ENCODE measurements around the gene FRY.

FRY gene

DNA sequence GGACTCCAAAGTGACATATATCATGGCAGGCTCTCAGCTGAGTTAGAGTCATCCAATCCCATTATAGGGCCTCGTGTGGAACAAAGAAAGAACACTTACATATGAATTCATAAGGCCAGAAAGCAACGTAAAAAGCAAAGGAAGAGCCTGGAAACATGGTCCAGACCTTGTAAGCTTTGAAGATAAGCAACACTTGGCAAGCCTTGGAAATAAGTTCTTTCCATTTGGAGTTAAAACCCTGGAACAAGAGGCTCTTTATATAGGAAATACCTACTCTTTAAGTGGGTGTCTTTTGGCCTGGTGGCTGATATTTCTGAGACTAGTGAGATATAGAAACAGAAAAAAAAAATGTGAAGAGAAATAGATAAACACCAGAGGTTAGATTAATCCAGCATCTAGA is 234.2 kb downstream of the FRY start:
- no peak overlapping the region for H3K27ac ChIP-seq (ENCODE audit: low read depth, low read length)
- H3K4me1 ChIP-seq (ENCODE audit: control insufficient read depth, insufficient read depth, low read length), result peaks cover 10% of the 10 kb centered on the region
- no peak overlapping the region for H3K4me3 ChIP-seq (ENCODE audit: low read length)
- no peak overlapping the region for H3K9ac ChIP-seq (ENCODE audit: low read length)
- H3K27me3 ChIP-seq (ENCODE audit: control insufficient read depth, insufficient read depth, low read length), result no peaks in the 10 kb centered on the region
- peaks cover 8% of the 10 kb centered on the region for H3K36me3 ChIP-seq (ENCODE audit: control insufficient read depth, insufficient read depth, low read length)

DNA sequence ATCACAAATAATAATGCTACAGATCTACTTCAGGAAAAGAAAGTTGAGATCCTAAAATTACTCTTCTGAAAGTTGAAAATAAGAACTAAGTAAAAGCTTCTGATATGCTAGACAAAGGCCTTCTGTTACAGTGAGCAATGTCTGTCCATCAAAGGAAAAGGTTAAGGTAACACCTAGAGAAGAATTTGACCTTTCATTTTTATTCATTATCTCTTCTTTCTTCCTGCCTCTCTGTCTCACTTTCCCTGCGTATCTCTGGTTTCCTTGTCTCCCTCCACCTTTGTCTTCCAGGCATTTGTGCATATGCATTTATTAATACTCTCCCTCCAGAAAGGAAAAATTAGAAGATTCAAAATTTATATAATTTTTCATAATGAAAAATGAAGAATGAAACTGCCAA is 234.6 kb downstream of the FRY start:
- peaks cover 10% of the 10 kb centered on the region for H3K4me1 ChIP-seq (ENCODE audit: control insufficient read depth, insufficient read depth, low read length)
- no peaks in the 10 kb centered on the region for H3K27me3 ChIP-seq (ENCODE audit: control insufficient read depth, insufficient read depth, low read length)
- no peak overlapping the region for H3K4me3 ChIP-seq (ENCODE audit: low read length)
- H3K27ac ChIP-seq (ENCODE audit: low read depth, low read length), result no peak overlapping the region
- no peak overlapping the region for H3K9ac ChIP-seq (ENCODE audit: low read length)
- peaks cover 8% of the 10 kb centered on the region for H3K36me3 ChIP-seq (ENCODE audit: control insufficient read depth, insufficient read depth, low read length)

DNA sequence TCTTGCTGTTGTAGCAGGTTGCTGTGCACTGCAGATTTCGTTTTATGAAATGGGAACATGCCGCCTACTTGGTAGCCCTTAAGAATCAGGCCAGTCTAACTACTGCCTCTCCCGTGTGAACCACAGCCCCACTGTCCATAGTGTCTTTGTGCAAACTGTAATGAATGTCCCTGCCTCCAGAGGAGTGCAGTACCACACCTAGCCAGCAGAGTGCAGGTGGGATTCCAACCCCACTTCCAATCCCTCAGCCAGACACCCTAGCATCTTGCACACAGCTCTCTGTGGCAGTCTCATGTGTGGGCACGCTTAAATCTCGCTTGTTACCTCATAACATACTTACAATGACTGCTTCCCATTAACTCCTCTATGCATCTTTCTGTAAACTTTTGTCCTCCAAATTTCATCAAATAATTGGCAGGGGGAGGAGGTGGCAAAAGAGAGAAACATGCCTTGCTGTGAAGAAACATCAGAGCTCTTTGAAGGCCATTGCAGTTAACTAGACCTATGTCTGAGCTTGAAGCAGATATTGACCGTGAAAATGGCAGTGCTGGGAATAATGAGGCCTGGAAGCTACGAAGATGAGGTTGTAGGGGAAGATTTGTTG is 236.4 kb downstream of the FRY start:
- peaks cover 2% of the 10 kb centered on the region for H3K4me1 ChIP-seq (ENCODE audit: control insufficient read depth, insufficient read depth, low read length)

DNA sequence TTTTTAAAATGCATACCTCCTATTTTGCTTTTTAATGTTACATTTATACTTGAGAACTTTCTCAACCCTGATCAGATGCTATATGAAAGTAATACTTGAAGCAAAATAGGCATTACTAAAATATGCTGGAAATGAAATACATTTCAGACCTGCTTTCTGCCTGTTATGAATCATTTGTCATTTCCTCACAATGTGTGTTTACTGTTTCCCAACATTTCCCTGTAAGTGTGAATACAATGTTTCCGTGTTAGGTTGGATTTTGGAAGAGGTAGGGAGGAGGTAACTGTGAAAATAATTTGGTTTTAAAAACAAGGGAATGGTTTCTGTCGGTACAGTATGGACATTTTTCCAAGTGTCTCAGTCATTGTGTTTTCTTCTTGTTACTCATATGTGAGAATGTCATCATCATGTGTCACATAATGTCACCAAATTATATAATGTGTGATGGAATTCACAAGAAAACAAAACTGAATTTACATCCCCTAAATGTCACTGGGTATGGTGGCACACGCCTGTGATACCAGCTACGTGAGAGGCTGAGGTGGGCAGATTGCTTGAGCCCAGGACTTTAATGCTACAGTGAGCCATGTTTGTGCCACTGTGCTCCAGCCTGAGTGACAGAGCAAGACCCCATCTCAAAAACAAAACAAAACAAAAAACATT is 240.6 kb downstream of the FRY start:
- Histone ChIP-seq H3K4me3 (ENCODE audit: low read length) (no peak overlapping the region), H3K27me3 (ENCODE audit: control insufficient read depth, insufficient read depth, low read length) (no peaks in the 10 kb centered on the region), H3K4me1 (ENCODE audit: control insufficient read depth, insufficient read depth, low read length) (no peaks in the 10 kb centered on the region), H3K36me3 (ENCODE audit: control insufficient read depth, insufficient read depth, low read length) (peaks cover 8% of the 10 kb centered on the region), H3K27ac (ENCODE audit: low read depth, low read length) (no peak overlapping the region), H3K9ac (ENCODE audit: low read length) (no peak overlapping the region)

More for the DNA sequence above, 236.4 kb downstream of the FRY start:
- Histone ChIP-seq H3K4me3 (ENCODE audit: low read length) (no peak overlapping the region), H3K27me3 (ENCODE audit: control insufficient read depth, insufficient read depth, low read length) (no peaks in the 10 kb centered on the region), H3K27ac (ENCODE audit: low read depth, low read length) (no peak overlapping the region), H3K9ac (ENCODE audit: low read length) (no peak overlapping the region), H3K36me3 (ENCODE audit: control insufficient read depth, insufficient read depth, low read length) (peaks cover 8% of the 10 kb centered on the region)

DNA sequence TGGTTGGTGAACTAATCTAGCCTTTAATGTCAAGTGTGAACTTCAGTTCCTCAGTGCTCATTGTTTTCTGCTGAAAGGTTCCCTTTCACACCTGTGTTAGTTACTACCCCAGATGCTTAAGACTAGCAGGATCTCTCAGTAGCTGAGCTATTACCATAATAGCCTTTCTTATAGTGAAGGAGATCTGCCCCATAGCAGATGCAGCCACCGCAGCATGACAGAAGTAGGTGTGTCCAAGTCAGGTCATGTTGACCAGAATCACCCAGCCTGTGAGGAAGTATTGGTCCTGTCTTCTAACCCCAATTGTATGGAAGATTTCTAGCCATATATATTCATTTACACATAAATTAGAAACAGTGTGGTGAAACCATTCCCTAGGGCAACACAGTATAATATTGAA is 246.3 kb downstream of the FRY start:
- Histone ChIP-seq H3K9ac (ENCODE audit: low read length) (no peak overlapping the region), H3K27me3 (ENCODE audit: control insufficient read depth, insufficient read depth, low read length) (no peaks in the 10 kb centered on the region), H3K36me3 (ENCODE audit: control insufficient read depth, insufficient read depth, low read length) (peaks cover 6% of the 10 kb centered on the region), H3K4me1 (ENCODE audit: control insufficient read depth, insufficient read depth, low read length) (no peaks in the 10 kb centered on the region), H3K27ac (ENCODE audit: low read depth, low read length) (no peak overlapping the region), H3K4me3 (ENCODE audit: low read length) (no peak overlapping the region)

DNA sequence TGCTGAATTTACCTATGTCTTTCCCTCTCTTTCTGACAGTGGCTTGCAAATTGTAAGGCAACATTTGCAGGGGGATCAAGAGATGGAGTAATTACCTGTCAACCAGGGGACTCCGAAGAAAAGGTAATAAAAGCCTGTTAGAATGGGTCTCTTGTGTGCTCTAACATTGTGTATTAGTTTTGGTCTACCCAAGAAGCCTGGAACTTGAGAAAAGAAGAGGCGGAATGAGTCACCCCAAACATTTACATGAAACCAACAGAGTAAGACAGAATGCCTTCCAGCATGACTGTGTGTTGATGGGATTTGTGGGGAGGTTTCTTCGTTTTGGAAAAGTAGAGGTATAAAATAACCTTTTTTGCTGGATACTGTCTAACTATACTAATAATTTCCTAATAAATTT is 246.9 kb downstream of the FRY start:
- Histone ChIP-seq H3K27me3 (ENCODE audit: control insufficient read depth, insufficient read depth, low read length) (no peaks in the 10 kb centered on the region), H3K36me3 (ENCODE audit: control insufficient read depth, insufficient read depth, low read length) (peaks cover 6% of the 10 kb centered on the region), H3K27ac (ENCODE audit: low read depth, low read length) (no peak overlapping the region), H3K4me3 (ENCODE audit: low read length) (no peak overlapping the region), H3K9ac (ENCODE audit: low read length) (no peak overlapping the region), H3K4me1 (ENCODE audit: control insufficient read depth, insufficient read depth, low read length) (no peaks in the 10 kb centered on the region)

DNA sequence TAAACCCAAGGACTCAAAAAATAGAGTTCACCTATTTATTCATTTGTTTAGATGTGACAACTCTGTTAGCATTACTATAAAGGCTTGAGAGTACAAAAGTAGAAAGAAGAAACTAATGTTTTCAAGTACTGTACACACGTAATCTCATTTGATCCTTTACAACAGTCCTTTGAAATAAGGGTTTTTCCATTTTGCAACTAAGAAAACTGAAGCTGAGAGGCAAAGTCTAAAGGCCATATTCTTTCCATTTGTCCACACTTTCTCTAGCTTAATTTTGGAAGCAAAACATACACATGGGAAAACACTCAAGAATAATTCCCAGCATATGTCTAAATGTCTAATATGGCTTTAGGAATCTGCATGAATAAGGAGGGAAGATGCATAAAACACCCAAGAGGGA is 249.5 kb downstream of the FRY start:
- no peaks in the 10 kb centered on the region for H3K27me3 ChIP-seq (ENCODE audit: control insufficient read depth, insufficient read depth, low read length)
- no peak overlapping the region for H3K9ac ChIP-seq (ENCODE audit: low read length)
- H3K4me3 ChIP-seq (ENCODE audit: low read length), result no peak overlapping the region
- H3K4me1 ChIP-seq (ENCODE audit: control insufficient read depth, insufficient read depth, low read length), result peaks cover 11% of the 10 kb centered on the region
- peaks cover 6% of the 10 kb centered on the region for H3K36me3 ChIP-seq (ENCODE audit: control insufficient read depth, insufficient read depth, low read length)
- no peak overlapping the region for H3K27ac ChIP-seq (ENCODE audit: low read depth, low read length)

DNA sequence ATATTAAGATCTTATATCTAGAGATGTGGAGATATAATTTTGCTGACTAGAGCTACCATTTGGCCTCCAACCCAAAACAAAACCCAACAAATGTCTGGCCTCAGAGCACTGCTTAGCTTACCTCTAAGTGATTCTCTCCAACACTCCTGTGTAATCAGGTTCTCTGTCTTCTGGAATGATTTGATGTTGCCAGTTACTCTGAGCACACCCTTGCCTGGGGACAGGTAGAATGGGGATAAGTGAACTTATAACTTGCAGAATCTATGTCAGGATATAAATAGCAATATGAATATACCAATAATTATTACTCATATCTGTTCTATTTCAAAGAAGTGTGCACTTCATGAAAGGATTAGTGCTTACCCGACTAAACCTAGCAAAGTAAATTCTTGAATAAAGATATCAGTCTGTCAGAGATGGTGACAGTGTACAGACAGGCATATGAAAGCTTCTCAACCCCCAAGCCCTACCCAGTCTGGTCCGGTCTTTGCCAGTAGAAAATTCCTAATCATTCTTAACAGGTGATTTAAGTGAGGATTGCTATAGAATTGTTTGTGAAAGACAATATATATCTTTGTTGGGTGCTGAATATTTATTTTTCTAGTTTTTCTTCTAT is 250.6 kb downstream of the FRY start:
- Histone ChIP-seq H3K27ac (ENCODE audit: low read depth, low read length) (no peak overlapping the region), H3K27me3 (ENCODE audit: control insufficient read depth, insufficient read depth, low read length) (no peaks in the 10 kb centered on the region), H3K9ac (ENCODE audit: low read length) (no peak overlapping the region), H3K4me1 (ENCODE audit: control insufficient read depth, insufficient read depth, low read length) (peaks cover 11% of the 10 kb centered on the region), H3K36me3 (ENCODE audit: control insufficient read depth, insufficient read depth, low read length) (peaks cover 1% of the 10 kb centered on the region), H3K4me3 (ENCODE audit: low read length) (no peak overlapping the region)

DNA sequence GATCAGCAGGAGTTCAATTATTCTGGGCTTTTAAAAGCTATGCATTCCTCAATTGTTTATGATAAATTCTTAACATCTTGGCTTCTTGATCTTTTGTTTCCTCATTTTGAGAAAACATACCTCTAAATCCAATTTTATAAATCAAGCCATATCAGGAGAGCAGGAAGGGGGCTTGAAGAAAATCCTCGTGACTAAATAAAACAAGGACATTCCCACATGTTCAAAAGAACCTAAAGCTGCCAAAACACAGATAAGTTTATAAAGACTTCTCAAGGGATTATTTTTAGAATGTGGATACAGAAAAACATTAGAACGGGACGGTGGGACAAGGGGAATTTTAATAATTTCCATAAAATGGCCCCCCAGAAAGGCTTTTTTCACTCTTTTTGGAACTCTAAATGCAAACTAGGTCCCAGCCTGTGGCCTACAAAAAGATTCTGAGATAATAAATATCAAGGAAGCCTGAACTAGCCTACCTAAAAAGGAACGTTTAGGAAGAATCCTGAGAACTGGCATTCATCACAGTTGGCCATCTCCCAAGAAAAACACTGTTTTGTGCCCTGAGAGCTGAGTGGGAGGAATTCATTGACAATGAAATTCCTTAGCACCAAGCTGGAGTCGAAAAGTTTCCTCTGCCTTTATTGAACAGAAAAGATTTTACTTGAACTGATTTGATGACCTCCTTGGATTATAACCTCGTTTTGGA is 253.5 kb downstream of the FRY start:
- H3K9ac ChIP-seq (ENCODE audit: low read length), result no peak overlapping the region

DNA sequence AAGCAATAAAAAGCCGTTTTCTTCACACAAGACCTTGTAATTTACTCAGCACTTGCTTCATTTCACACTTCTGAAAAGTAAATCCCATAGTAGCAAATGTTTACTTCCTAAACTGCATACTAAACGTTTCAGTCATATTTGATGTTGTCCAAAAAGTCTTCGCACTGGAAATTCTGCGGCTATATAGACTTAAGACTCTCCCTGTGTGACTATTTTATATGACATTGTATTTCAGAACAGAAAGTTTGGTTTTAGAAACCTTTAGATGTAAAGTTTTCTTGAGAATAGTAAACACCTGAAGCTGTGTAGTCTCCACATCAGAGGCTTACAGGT is 254.0 kb downstream of the FRY start:
- no peak overlapping the region for H3K4me3 ChIP-seq (ENCODE audit: low read length)
- H3K36me3 ChIP-seq (ENCODE audit: control insufficient read depth, insufficient read depth, low read length), result no peaks in the 10 kb centered on the region
- H3K27ac ChIP-seq (ENCODE audit: low read depth, low read length), result peak overlapping the region; percentile 78
- peaks cover 11% of the 10 kb centered on the region for H3K4me1 ChIP-seq (ENCODE audit: control insufficient read depth, insufficient read depth, low read length)
- H3K9ac ChIP-seq (ENCODE audit: low read length), result no peak overlapping the region
- no peaks in the 10 kb centered on the region for H3K27me3 ChIP-seq (ENCODE audit: control insufficient read depth, insufficient read depth, low read length)

More for the DNA sequence above, 253.5 kb downstream of the FRY start:
- Histone ChIP-seq H3K4me3 (ENCODE audit: low read length) (no peak overlapping the region), H3K4me1 (ENCODE audit: control insufficient read depth, insufficient read depth, low read length) (peaks cover 11% of the 10 kb centered on the region), H3K27me3 (ENCODE audit: control insufficient read depth, insufficient read depth, low read length) (no peaks in the 10 kb centered on the region), H3K36me3 (ENCODE audit: control insufficient read depth, insufficient read depth, low read length) (no peaks in the 10 kb centered on the region), H3K27ac (ENCODE audit: low read depth, low read length) (peak overlapping the region; percentile 78)

DNA sequence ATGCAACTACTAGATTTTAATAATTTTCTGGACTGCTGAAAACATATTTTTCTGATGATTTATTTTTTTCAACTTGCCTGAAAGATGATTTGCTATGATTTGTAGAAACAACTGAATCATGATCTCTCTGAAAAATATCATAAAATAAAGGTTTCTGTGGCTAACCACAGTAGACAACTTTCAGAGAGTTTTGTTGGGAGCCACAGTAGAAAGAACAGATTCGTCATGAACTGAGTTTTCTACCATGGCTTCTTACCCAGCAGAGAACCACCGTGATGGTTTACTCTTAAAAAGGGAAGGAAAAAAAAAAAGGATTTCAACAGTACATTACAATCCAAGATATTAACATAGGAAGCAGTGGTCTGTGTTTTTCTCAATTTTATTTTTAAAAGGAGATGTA is 265.6 kb downstream of the FRY start:
- Histone ChIP-seq H3K27ac (ENCODE audit: low read depth, low read length) (no peak overlapping the region), H3K36me3 (ENCODE audit: control insufficient read depth, insufficient read depth, low read length) (no peaks in the 10 kb centered on the region), H3K4me3 (ENCODE audit: low read length) (no peak overlapping the region), H3K27me3 (ENCODE audit: control insufficient read depth, insufficient read depth, low read length) (no peaks in the 10 kb centered on the region), H3K9ac (ENCODE audit: low read length) (no peak overlapping the region), H3K4me1 (ENCODE audit: control insufficient read depth, insufficient read depth, low read length) (no peaks in the 10 kb centered on the region)

DNA sequence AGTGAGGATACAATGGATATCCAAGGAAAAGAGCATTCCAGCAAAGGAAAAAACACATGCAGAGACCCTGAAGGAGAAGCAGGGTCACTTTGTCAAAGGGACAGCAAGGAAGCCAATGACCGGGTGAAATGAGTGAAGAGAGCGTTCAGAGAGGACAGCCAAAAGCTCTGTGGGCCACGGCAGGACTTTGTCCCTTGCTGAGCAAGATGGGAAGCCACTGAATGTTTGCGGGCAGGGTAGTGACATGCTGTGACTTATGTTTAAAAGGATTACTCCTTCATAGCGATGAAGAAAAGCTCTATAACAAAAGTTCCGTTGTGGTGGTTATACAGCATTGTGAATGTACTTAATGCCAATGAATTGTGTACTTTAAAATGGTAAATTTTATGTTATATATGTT is 267.1 kb downstream of the FRY start:
- no peaks in the 10 kb centered on the region for H3K4me1 ChIP-seq (ENCODE audit: control insufficient read depth, insufficient read depth, low read length)
- no peaks in the 10 kb centered on the region for H3K27me3 ChIP-seq (ENCODE audit: control insufficient read depth, insufficient read depth, low read length)
- H3K27ac ChIP-seq (ENCODE audit: low read depth, low read length), result no peak overlapping the region
- no peak overlapping the region for H3K9ac ChIP-seq (ENCODE audit: low read length)
- no peaks in the 10 kb centered on the region for H3K36me3 ChIP-seq (ENCODE audit: control insufficient read depth, insufficient read depth, low read length)
- no peak overlapping the region for H3K4me3 ChIP-seq (ENCODE audit: low read length)

All from rectal smooth muscle tissue (tissue), 1 donor.